ENCODE results near the gene CACNA1C.

GRCh38 chr12:2173971-2174370 lies 121.2 kb downstream of the CACNA1C start:
- TF ChIP-seq CTCF (conservative IDR thresholded peaks at IDR 0.05): no peak
- no peak for TF ChIP-seq ZFX (IDR thresholded peaks at IDR 0.05)

All from C4-2B (cell line).